Stimulated activated CD8-positive, alpha-beta memory T cell treated with anti-CD3 and anti-CD28 coated beads, Interleukin-12 subunit alpha, Interleukin-12 subunit beta, amount 100 ng/mL, for 4 hours (primary cell): ENCODE data around the gene LSS.
"Not testable (repeated sequence)": the region's sequence is repeated elsewhere in the genome, so short reads cannot be mapped to it uniquely, and the experiment has no call there.

Experiments
- DNase-seq: peaks from one replicate; pipeline ENCODE4 v3.0.0-alpha.2; 2020; ENCODE audit warnings: low read depth

Gene LSS

GRCh38 chr21:46152927-46153246 lies 75.7 kb downstream of the LSS start:
- no peak for DNase-seq

DNA sequence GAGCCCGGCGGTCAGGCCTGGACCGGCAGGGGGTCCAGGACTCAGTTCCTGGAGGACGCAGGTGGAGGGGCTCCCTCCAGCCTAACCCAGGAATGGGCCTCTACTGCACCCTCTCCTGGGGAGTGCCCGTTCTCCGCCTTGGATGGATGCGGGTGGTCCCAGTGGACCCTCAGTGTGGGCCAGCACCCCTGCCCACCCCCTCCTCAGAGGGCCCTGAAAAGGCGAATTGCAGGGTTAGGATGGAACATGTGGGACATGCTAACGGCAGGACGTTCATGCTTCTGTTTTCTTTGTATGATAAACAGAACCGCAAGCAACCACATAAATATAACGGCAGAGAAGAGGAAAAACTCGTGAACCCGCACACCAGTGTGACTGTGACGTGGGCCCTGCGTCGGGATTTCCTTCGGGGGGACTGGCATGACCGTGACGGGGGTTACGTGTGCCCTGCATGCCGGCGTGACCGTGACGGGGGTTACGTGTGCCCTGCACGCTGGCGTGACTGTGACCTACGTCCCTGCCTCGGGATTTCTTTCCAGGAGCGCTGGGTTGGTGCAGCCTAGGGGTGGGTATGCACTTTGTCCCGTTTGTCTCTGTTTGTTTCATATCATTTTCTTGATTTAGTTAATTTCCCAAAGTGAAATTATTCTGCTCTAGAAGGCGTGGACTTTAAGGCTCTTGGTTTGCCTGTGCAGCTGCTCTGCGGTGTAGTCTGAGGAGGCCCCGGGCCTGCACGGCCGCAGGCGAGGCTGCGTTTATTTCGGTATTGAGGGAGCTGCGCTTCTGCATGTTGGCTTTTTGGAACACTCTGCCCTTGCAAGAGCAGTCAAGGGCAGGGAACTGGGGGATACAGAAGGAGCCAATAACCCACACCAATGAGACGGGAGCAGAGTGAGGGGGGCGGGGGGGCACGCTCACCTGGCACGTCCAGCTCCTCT lies 76.3 kb downstream of the LSS start:
- no peak for DNase-seq

GRCh38 chr21:46151261-46151988 lies 77.1 kb downstream of the LSS start:
- DNase-seq: no peak

DNA sequence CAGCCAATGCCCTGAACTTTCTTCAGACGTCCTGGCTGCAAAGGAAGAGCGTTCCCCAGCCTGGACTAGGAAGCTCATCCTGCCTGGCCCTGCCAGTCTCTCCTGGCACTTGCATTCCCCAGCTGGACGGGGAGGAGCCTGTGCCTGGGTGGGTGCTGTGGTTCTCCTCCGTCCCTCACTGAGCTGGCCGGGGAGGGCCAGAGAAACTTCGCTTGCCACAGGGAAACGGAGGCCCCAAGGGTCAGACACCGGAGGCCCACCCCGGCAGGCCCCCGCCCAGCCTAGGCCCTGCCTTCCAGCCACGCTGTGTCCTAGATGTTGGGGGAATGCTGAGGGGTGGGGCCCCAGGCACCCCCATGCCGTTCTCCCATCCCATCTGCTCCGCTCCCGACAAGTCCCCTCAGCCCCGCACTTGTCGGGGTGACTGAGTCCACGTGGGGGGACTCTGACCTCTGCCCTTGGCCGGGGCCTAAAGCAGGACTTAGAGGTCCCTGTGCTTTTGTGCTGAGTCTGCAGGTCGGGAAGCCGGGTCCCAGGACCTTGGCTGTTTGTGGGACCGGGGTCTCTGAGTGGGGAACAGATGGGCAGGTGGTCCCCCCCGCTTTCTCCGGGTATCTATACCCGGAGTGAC lies 78.0 kb downstream of the LSS start:
- DNase-seq: no peak

- DNase-seq: no peak
These were observed 78.5 kb downstream of the LSS start for GRCh38 chr21:46150073-46150472.

DNA sequence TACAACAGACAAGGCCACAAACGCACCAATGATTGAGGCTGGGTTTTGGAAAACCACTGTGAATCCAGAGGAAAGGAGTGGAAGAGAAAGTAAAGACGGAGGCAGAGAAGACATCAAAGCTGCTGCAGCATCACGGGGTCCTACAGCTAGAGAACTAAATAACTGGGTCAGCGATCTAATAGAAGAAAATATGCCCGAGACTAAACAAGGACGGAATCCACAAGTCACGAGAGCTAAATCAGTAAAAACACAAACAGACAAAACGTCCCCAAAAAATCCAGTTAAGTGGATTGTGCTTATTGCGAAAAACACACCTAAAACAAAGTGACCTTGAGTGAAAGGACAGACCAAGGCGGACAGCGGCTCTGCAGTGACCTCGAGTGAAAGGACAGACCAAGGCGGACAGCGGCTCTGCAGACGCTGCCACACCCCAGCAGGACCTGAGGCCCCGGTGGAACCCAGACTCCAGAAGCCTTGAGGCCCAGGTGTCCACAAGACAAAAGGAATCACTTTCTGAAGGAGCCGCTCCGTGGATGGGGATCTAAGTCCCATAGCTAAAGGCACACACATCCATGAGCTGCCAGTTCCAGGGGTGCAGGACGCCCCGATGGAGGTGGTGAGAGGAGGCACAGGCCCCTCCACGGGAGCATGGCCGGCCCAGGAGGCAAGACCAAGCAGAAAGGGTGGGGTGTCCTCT lies 79.2 kb downstream of the LSS start:
- no peak for DNase-seq

GRCh38 chr21:46148106-46148505 lies 80.5 kb downstream of the LSS start:
- DNase-seq: no peak

GRCh38 chr21:46147429-46147828 lies 81.1 kb downstream of the LSS start:
- not testable (repeated sequence) for DNase-seq

DNA sequence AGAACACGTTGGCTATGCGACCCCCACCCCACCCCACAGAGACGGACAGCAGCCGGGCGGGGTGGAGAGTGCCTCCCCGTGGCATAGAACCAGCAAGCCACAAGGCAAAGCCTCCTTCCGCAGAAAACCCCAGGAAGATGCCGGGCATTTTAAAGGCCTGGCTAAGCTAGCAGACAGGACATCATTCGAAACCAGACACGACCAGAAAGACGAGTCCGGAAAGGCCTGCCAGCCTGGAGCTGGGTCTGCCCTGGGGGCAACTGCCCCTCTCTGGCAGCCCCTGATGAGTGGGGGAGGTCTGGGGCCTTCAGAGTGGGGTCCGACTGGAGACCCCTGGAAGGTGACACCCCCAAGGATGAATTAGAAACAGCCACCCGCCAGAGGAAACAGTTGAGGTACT lies 81.7 kb downstream of the LSS start:
- DNase-seq: no peak

- no peak for DNase-seq
These were observed 82.5 kb downstream of the LSS start for GRCh38 chr21:46145840-46146691.

GRCh38 chr21:46145159-46145839 lies 83.3 kb downstream of the LSS start:
- DNase-seq: no peak

GRCh38 chr21:46144464-46145070 lies 84.0 kb downstream of the LSS start:
- DNase-seq: no peak

DNA sequence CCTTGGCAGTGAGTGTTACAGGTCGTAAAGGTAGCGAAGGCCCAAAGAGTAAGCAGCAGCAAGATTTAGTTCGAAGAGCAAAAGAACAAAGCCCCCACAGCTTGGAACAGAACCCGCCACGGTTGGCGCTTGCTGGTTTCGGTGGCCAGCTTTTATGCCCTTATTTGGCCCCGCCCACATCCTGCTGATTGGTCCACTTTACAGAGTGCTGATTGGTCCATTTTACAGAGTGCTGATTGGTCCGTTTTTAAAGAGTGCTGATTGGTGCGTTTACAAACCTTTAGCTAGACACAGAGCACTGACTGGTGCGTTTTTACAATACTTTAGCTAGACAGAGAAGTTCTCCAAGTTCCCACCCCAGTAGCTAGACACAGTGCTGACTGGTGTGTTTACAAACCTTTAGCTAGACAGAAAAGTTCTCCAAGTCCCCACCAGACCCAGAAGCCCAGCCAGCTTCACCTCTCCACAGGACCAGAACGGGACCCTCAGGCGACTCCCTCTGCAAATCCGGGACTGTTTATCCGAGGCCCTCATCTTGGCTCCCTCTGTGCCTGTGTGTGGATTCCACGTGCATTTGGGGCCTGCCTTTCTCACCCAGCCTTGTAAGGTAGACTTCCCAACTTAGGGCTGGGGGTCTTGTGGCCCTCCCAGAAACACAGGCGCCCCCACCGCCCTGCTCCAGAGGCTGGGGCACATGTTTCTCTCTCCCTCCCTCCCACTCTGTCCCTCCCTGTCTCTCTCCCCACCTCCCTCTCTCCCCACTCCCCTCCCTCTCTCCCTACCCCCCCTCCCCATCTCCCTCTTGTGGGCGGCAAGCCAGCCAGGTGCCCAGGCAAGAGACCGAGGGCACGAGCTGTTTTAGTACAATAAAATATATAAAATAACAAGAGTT lies 85.7 kb downstream of the LSS start:
- DNase-seq: no peak

- no peak for DNase-seq
These were observed 86.6 kb downstream of the LSS start for GRCh38 chr21:46141767-46142581.

- not testable (repeated sequence) for DNase-seq
These were observed 88.1 kb downstream of the LSS start for GRCh38 chr21:46140352-46141003.

GRCh38 chr21:46139686-46140085 lies 88.9 kb downstream of the LSS start:
- DNase-seq: no peak

GRCh38 chr21:46138383-46138970 lies 90.1 kb downstream of the LSS start:
- no peak for DNase-seq
